Right cardiac atrium (tissue), 5 donors: ENCODE data around the gene ADAMTSL5. TPM values are rescaled to one million over a fixed set of nuclear protein-coding genes. Genes with fewer than 3 reads are reported as not detected.

ENCODE experiments used
- ATAC-seq, 2 donors: fragments of 200-7000 bp; cut with Tn5 transposase; one replicate each; pipeline versions ENCODE4 v1.8.0 to v1.9.1; 2020; ENCODE audit warnings: moderate library complexity in 2 of 2, mild to moderate bottlenecking in 1 of 2
- DNase-seq, 3 donors: peaks; one replicate each; pipeline ENCODE4 v3.0.0-alpha.2; 2020
- H3K27ac ChIP-seq: one replicate; pipeline ENCODE4 v1.5.1; 2013; ENCODE audit warnings: mild to moderate bottlenecking, low read length, control low read depth, moderate library complexity
- H3K27me3 ChIP-seq: one replicate; pipeline ENCODE4 v1.6.1; 2013; ENCODE audit not compliant: control insufficient read depth, insufficient read depth
- H3K4me1 ChIP-seq: one replicate; pipeline ENCODE4 v1.6.1; 2013; ENCODE audit warnings: low read length; ENCODE audit not compliant: control insufficient read depth, insufficient read depth
- H3K4me3 ChIP-seq: one replicate; pipeline ENCODE4 v1.5.1; 2013; ENCODE audit warnings: low read length, control low read depth
- H3K9me3 ChIP-seq: one replicate; pipeline ENCODE4 v1.6.1; 2013; ENCODE audit warnings: low read length; ENCODE audit not compliant: control insufficient read depth
- WGBS: extraction: QIAGEN DNeasy Blood & Tissue Kit; methylation state at CpG from one replicate; pipeline ENCODE4 v1.1.7; 2013; 5-methylcytosine and 5-hydroxymethylcytosine counted together
- intact Hi-C, 4 donors: fragments of 100-400 bp; cut with DNase I; formaldehyde crosslinking; loops; one replicate each; pipeline versions ENCODE4 v1.11.0 to v1.14.0; 2022 to 2023
- polyA plus RNA-seq: library from polyadenylated mRNA; stranded (reverse); fragments of 200-250 nt; gene quantifications from one replicate; pipeline ENCODE4 v1.2.3, GENCODE V29; 2013
- total RNA-seq, 4 donors: library from RNA; stranded (reverse); fragmentation: NEBNext Ultra II Directional; extraction: Animal tissue kit (Norgen Biotek cat#: 25700); gene quantifications; one replicate each; pipeline ENCODE4 v1.2.1, GENCODE V29; 2021
- donor health status: healthy with polysubstance abuse.
- donor health status: DM: no; HTN: yes; CAD: no.
- donor health status: DM: no; HTN: no; CAD: no.
- donor health status: DM: no; HTN: yes; CAD: no; lungs with severe emphysema.
- donor health status: DM: yes; HTN: yes; CAD: no.

ADAMTSL5 gene
- total and polyA plus RNA-seq, 5 donors = 10.9 to 23.7 (median 19.1) TPM

GRCh38 chr19:1492474-1493006 is 20.3 kb downstream of the ADAMTSL5 start:
- H3K27ac ChIP-seq = no peak overlapping the region
- no peaks in the 10 kb centered on the region for H3K4me1 ChIP-seq
- peak in 1 of 3 donors; percentile 47 for DNase-seq
- no peak overlapping the region for H3K4me3 ChIP-seq
- no peaks in the 10 kb centered on the region for H3K27me3 ChIP-seq
- 69% methylated on average over 10 of the region's 10 CpGs for WGBS
- intact Hi-C loops = no loop called here
- no peaks in the 10 kb centered on the region for H3K9me3 ChIP-seq
- ATAC-seq = no peak

- Histone ChIP-seq H3K4me3 (no peak overlapping the region), H3K27ac (no peak overlapping the region), H3K27me3 (no peaks in the 10 kb centered on the region), H3K4me1 (no peaks in the 10 kb centered on the region), H3K9me3 (no peaks in the 10 kb centered on the region)
- WGBS = 63% methylated on average over 12 of the region's 12 CpGs
- peak; percentile 17 to 64 (median 51) for DNase-seq
- intact Hi-C loops = no loop called here
- ATAC-seq = no peak
These were observed 21.0 kb downstream of the ADAMTSL5 start for GRCh38 chr19:1491849-1492170.

- 4% methylated on average over 73 of the region's 73 CpGs for WGBS
- Histone ChIP-seq H3K9me3 (no peaks in the 10 kb centered on the region), H3K4me1 (no peaks in the 10 kb centered on the region), H3K4me3 (peak within 1 kb of the TSS; percentile 42), H3K27ac (peak within 1 kb of the TSS; percentile 50), H3K27me3 (no peaks in the 10 kb centered on the region)
- DNase-seq (peak in 1 of 3 donors; percentile 35), ATAC-seq (no peak)
- intact Hi-C loops = no loop called here
These were observed 21.5 kb downstream of the ADAMTSL5 start, which contains the start of gene REEP6 for GRCh38 chr19:1491114-1491848. Gene REEP6 (plus strand): TSS chr19:1491181. CDS start chr19:1491270, 89 bp downstream.

GRCh38 chr19:1490311-1491113 is 22.3 kb downstream of the ADAMTSL5 start, which contains the start of gene PCSK4:
Gene PCSK4 (minus strand): TSS chr19:1490350. CDS start chr19:1490346, 4 bp downstream.
- Histone ChIP-seq H3K4me1 (no peaks in the 10 kb centered on the region), H3K27me3 (no peaks in the 10 kb centered on the region), H3K4me3 (peak within 1 kb of the TSS; percentile 42), H3K9me3 (no peaks in the 10 kb centered on the region), H3K27ac (peak within 1 kb of the TSS; percentile 50)
- DNase-seq (peak; percentile 98 to 99 (median 99)), ATAC-seq (peak; percentile 95 to 96)
- intact Hi-C loops = no loop called here
- under 1% methylated on average over 74 of the region's 74 CpGs for WGBS

GRCh38 chr19:1489463-1490310 is 23.1 kb downstream of the ADAMTSL5 start:
- Histone ChIP-seq H3K9me3 (no peaks in the 10 kb centered on the region), H3K27me3 (no peaks in the 10 kb centered on the region), H3K27ac (peak overlapping the region; percentile 50), H3K4me3 (peak overlapping the region; percentile 42), H3K4me1 (no peaks in the 10 kb centered on the region)
- 30% methylated on average over 37 of the region's 37 CpGs for WGBS
- ATAC-seq (no peak), DNase-seq (peak in 2 of 3 donors; percentile 11 to 66)
- intact Hi-C loops = no loop called here

- no peaks in the 10 kb centered on the region for H3K4me1 ChIP-seq
- 90% methylated on average over 11 of the region's 11 CpGs for WGBS
- no peaks in the 10 kb centered on the region for H3K27me3 ChIP-seq
- no peak overlapping the region for H3K27ac ChIP-seq
- peak in 1 of 3 donors; percentile 13 for DNase-seq
- intact Hi-C loops = no loop called here
- no peak overlapping the region for H3K4me3 ChIP-seq
- ATAC-seq = no peak
- no peaks in the 10 kb centered on the region for H3K9me3 ChIP-seq
These were observed 24.6 kb downstream of the ADAMTSL5 start for GRCh38 chr19:1488282-1488601.

- H3K9me3 ChIP-seq = no peaks in the 10 kb centered on the region
- intact Hi-C loops = no loop called here
- DNase-seq (peak; percentile 14 to 67 (median 53)), ATAC-seq (no peak)
- H3K27me3 ChIP-seq = no peaks in the 10 kb centered on the region
- no peaks in the 10 kb centered on the region for H3K4me1 ChIP-seq
- H3K27ac ChIP-seq = no peak overlapping the region
- no peak overlapping the region for H3K4me3 ChIP-seq
- WGBS = 90% methylated on average over 40 of the region's 40 CpGs
These were observed 25.1 kb downstream of the ADAMTSL5 start for GRCh38 chr19:1487576-1488281.

GRCh38 chr19:1486720-1487575 is 25.9 kb downstream of the ADAMTSL5 start:
- Histone ChIP-seq H3K4me3 (no peak overlapping the region), H3K4me1 (no peaks in the 10 kb centered on the region), H3K27me3 (no peaks in the 10 kb centered on the region), H3K9me3 (no peaks in the 10 kb centered on the region), H3K27ac (no peak overlapping the region)
- peak in 1 of 3 donors; percentile 58 for DNase-seq
- intact Hi-C loops = no loop called here
- no peak for ATAC-seq
- WGBS = 94% methylated on average over 56 of the region's 56 CpGs

- Histone ChIP-seq H3K4me1 (no peaks in the 10 kb centered on the region), H3K27ac (no peak overlapping the region), H3K4me3 (no peak overlapping the region), H3K9me3 (no peaks in the 10 kb centered on the region), H3K27me3 (no peaks in the 10 kb centered on the region)
- no peak for ATAC-seq
- intact Hi-C loops = no loop called here
- peak in 1 of 3 donors; percentile 50 for DNase-seq
- WGBS = 89% methylated on average over 23 of the region's 23 CpGs
These were observed 28.8 kb downstream of the ADAMTSL5 start for GRCh38 chr19:1483979-1484428.
